HepG2 (cell line): ENCODE measurements around the gene DOCK9. TPM values are rescaled to one million over a fixed set of nuclear protein-coding genes. Genes with fewer than 3 reads are reported as not detected.

ENCODE experiments used
- ATAC-seq: fragments of 200-7000 bp; cut with Tn5 transposase; 3 replicates; pipeline ENCODE4 v1.9.1; 2020; ENCODE audit warnings: mild to moderate bottlenecking, moderate library complexity
- BruUV-seq: library from RNA; stranded (reverse); fragments of 400-500 nt; replicated peaks from 2 replicates; lab custom pipeline; 2021; lab: Mats Ljungman, UMichigan
- CTCF ChIA-PET: fragments of 300-600 bp; formaldehyde crosslinking; extraction: SDS; loops from one replicate; lab custom pipeline; 2021; ENCODE audit warnings: low total read pairs, inconsistent platforms, low intra/inter-chr PET ratio; lab: Yijun Ruan, JAX
- POLR2A ChIA-PET: fragments of 350-600 bp; sonication (Branson Sonifier 250); formaldehyde crosslinking; loops from one replicate; lab custom pipeline; 2020; ENCODE audit warnings: antibody characterized with exemption, inconsistent platforms; lab: Yijun Ruan, JAX
- DNase-seq: peaks from one replicate; pipeline ENCODE4 v3.0.0-alpha.2; 2015; ENCODE audit warnings: low spot score
- FAIRE-seq: peaks from 3 replicates; lab custom pipeline; 2011; peaks lifted over from hg19 to GRCh38; lab: Jason Lieb, UNC
- H2AFZ ChIP-seq: one replicate; pipeline ENCODE4 v1.6.1; 2011; ENCODE audit warnings: low read length, inconsistent platforms
- H3K27ac ChIP-seq: fragments of 300-600 bp; 3 replicates; pipeline ENCODE4 v1.8.0; 2011; ENCODE audit warnings: mixed run types, mild to moderate bottlenecking, mixed read lengths, low read length, inconsistent platforms; ENCODE audit not compliant: insufficient read depth; ENCODE audit errors: extremely low read length
- H3K27me3 ChIP-seq, 2 experiments: fragments of 200-600 bp in 1 of 2; 2 replicates in 1 of 2; 3 replicates in 1 of 2; pipeline versions ENCODE4 v1.6.0 to v1.8.0; 2011; ENCODE audit warnings: low read length in 2 of 2, mild to moderate bottlenecking in 2 of 2, moderate library complexity in 2 of 2, inconsistent platforms in 1 of 2; ENCODE audit not compliant: insufficient read depth in 2 of 2, control insufficient read depth in 1 of 2
- H3K36me3 ChIP-seq, 2 experiments: fragments of 200-600 bp in 1 of 2; replicated peaks in 1 of 2; 2 replicates in 1 of 2; 3 replicates in 1 of 2; pipeline versions ENCODE4 v1.5.1 to v1.8.0; 2011; ENCODE audit warnings: low read length in 2 of 2, inconsistent platforms in 1 of 2; ENCODE audit not compliant: insufficient read depth in 2 of 2, control insufficient read depth in 1 of 2
- H3K4me1 ChIP-seq: 2 replicates; pipeline ENCODE4 v1.5.1; 2012; ENCODE audit warnings: low read length, inconsistent platforms; ENCODE audit not compliant: insufficient read depth
- H3K4me2 ChIP-seq: 2 replicates; pipeline ENCODE4 v1.6.0; 2011; ENCODE audit warnings: low read depth, low read length, inconsistent platforms
- H3K4me3 ChIP-seq, 3 experiments: fragments of 200-600 bp in 1 of 3; sonication (generic), shearing (Covaris generic) in 1 of 3; replicated peaks in 1 of 3; 2 replicates each; pipeline ENCODE4 v1.5.1; 2011 to 2016; ENCODE audit warnings: low read length in 3 of 3, inconsistent platforms in 2 of 3, low read depth in 2 of 3, mild to moderate bottlenecking in 2 of 3, control low read depth in 1 of 3, mixed read lengths in 1 of 3; ENCODE audit not compliant: insufficient read depth in 1 of 3
- H3K79me2 ChIP-seq: one replicate; pipeline ENCODE4 v1.6.1; 2011; ENCODE audit warnings: low read length, inconsistent platforms; ENCODE audit not compliant: insufficient read depth
- H3K9ac ChIP-seq: 2 replicates; pipeline ENCODE4 v1.6.0; 2011; ENCODE audit warnings: mild to moderate bottlenecking, low read depth, low read length, inconsistent platforms; ENCODE audit not compliant: insufficient read depth
- H3K9me3 ChIP-seq: 2 replicates; pipeline ENCODE4 v1.5.1; 2012; ENCODE audit warnings: mild to moderate bottlenecking, low read length
- H4K20me1 ChIP-seq: 2 replicates; pipeline ENCODE4 v1.6.0; 2011; ENCODE audit warnings: inconsistent platforms, mild to moderate bottlenecking, low read length, moderate library complexity; ENCODE audit not compliant: insufficient read depth
- ASH2L ChIP-seq: fragments of 300-600, 200-600 bp; sonication (generic); IDR thresholded peaks from 2 replicates; pipeline ENCODE4 v1.7.0; 2017; ENCODE audit warnings: low read depth, mild to moderate bottlenecking, moderate library complexity, mixed read lengths, low read length; ENCODE audit not compliant: insufficient read length
- POLR2G ChIP-seq: fragments of 200-400 bp; formaldehyde crosslinking; IDR thresholded peaks from 2 replicates; pipeline ENCODE4 v1.6.1; 2018; ENCODE audit warnings: mild to moderate bottlenecking, low read depth, low read length, moderate library complexity
- PRDM15 ChIP-seq: sonication (generic); formaldehyde crosslinking; IDR thresholded peaks from 2 replicates; pipeline ENCODE4 v1.4.0; 2020; ENCODE audit warnings: missing genetic modification reagents
- SMARCE1 ChIP-seq: fragments of 450-650 bp; IDR thresholded peaks from 2 replicates; pipeline ENCODE4 v1.6.1; 2017; ENCODE audit warnings: borderline replicate concordance
- TCF7L2 ChIP-seq: IDR thresholded peaks from 2 replicates; pipeline ENCODE4 v1.6.1; 2011; ENCODE audit warnings: mild to moderate bottlenecking, low read depth, low read length, moderate library complexity
- ZBTB43 ChIP-seq: sonication (generic); formaldehyde crosslinking; conservative IDR thresholded peaks from 2 replicates; pipeline ENCODE4 v1.4.0; 2020; ENCODE audit warnings: missing genetic modification reagents
- ZGPAT ChIP-seq: IDR thresholded peaks from 2 replicates; pipeline ENCODE4 v1.6.1; 2016; ENCODE audit warnings: mild to moderate bottlenecking
- ZNF282 ChIP-seq: fragments of 450-650 bp; IDR thresholded peaks from 2 replicates; pipeline ENCODE4 v1.6.1; 2018; ENCODE audit not compliant: partially characterized antibody
- ZNF558 ChIP-seq: sonication (generic); formaldehyde crosslinking; IDR thresholded peaks from 2 replicates; pipeline ENCODE4 v1.9.0; 2022; ENCODE audit warnings: mild to moderate bottlenecking, missing genetic modification reagents, borderline replicate concordance
- ZNF614 ChIP-seq: IDR thresholded peaks from 2 replicates; pipeline ENCODE4 v1.6.1; 2018; ENCODE audit warnings: missing biosample characterization, missing genetic modification reagents, inconsistent platforms, borderline replicate concordance
- ZNF75D ChIP-seq: sonication (generic); formaldehyde crosslinking; IDR thresholded peaks from 2 replicates; pipeline ENCODE4 v1.8.1; 2023; ENCODE audit warnings: missing genetic modification reagents, mild to moderate bottlenecking, borderline replicate concordance
- WGBS: methylation state at CpG from one replicate; pipeline ENCODE4 v1.1.6; 2017; ENCODE audit warnings: low lambda C conversion rate; 5-methylcytosine and 5-hydroxymethylcytosine counted together
- in situ Hi-C: cut with HindIII; loops from 2 replicates; pipeline ENCODE4 v1.10.0; 2017; ENCODE audit warnings: low pct_unique_long_range_greater_than_20kb; ENCODE audit not compliant: extremely low pct_ligation_motif_present
- intact Hi-C: fragments of 100-400 bp; cut with micrococcal nuclease; formaldehyde crosslinking; loops from one replicate; pipeline ENCODE4 v1.10.0; 2022; ENCODE audit not compliant: unreplicated experiment
- polyA plus RNA-seq, 8 experiments: library from polyadenylated mRNA; depleted of rRNA in 3 of 8; stranded (reverse) in 7 of 8; unstranded in 1 of 8; fragments of >200 nt; fragmentation: Illumina TruSeq in 4 of 8; extraction: Trizol in 4 of 8; gene quantifications; 2 replicates each; pipeline versions ENCODE4 v1.2.1 to v1.2.3, GENCODE V29; 2011 to 2016; ENCODE audit warnings: low read depth in 4 of 8, missing spikeins in 1 of 8, mixed read lengths in 1 of 8; ENCODE audit not compliant: insufficient read depth in 1 of 8
- total RNA-seq, 5 experiments: library from RNA; depleted of rRNA; stranded (reverse); fragments of >200 nt; fragmentation: Illumina TruSeq; extraction: Trizol; gene quantifications; 2 replicates each; pipeline ENCODE4 v1.2.3, GENCODE V29; 2016; ENCODE audit warnings: low read depth in 1 of 5

The DOCK9 gene
- total and polyA plus RNA-seq, 2 of the 13 experiments (the other 11 are each of a cell fraction or from before 2014, with no cell fraction given), result 0.44 to 0.97 TPM

GRCh38 chr13:98781470-98781869, 196.4 kb downstream of the DOCK9 start:
- POLR2A ChIA-PET, result no interaction called here
- FAIRE-seq, result no peak
- H2AFZ ChIP-seq, result no peak overlapping the region

More at GRCh38 chr13:98781470-98781869, 196.4 kb downstream of the DOCK9 start:
- TF ChIP-seq TCF7L2 (no peak), ASH2L (no peak), PRDM15 (CRISPR knock-in tag) (no peak), ZGPAT (CRISPR knock-in tag) (no peak), SMARCE1 (no peak), ZNF614 (no peak), ZNF558 (CRISPR knock-in tag) (no peak), POLR2G (no peak), ZNF75D (CRISPR knock-in tag) (no peak), ZBTB43 (CRISPR knock-in tag) (no peak), ZNF282 (no peak)
- ATAC-seq (no peak), DNase-seq (no peak)
- Histone ChIP-seq H3K27me3 (peaks cover 0 to 12% of the 10 kb centered on the region in 2 experiments; a peak in 3 of 5 replicates), H3K4me1 (peaks cover 5% of the 10 kb centered on the region), H3K9ac (no peak overlapping the region), H3K4me2 (no peak overlapping the region), H3K27ac (no peak overlapping the region), H3K4me3 (no peak overlapping the region), H3K79me2 (no peaks in the 10 kb centered on the region), H3K36me3 (no peaks in the 10 kb centered on the region), H3K9me3 (no peaks in the 10 kb centered on the region), H4K20me1 (no peaks in the 10 kb centered on the region)
- 34% methylated on average over 7 of the region's 11 CpGs for WGBS
- in situ Hi-C loops (no loop called here), intact Hi-C loops (no loop called here)
- no TSS peak for BruUV-seq
- CTCF ChIA-PET, result no interaction called here
